B cell (primary cell): ENCODE data around the gene INSIG1. TPM values are rescaled to one million over a fixed set of nuclear protein-coding genes. Genes with fewer than 3 reads are reported as not detected.
A peak's percentile ranks its signal among the peaks of the same experiment; 100 is the strongest.

Experiments used
- ATAC-seq: fragments of 200-7000 bp; cut with Tn5 transposase; one replicate; pipeline ENCODE4 v1.10.0; 2021; ENCODE audit warnings: low read depth, mild to moderate bottlenecking, moderate number of reproducible peaks, moderate library complexity
- CTCF ChIA-PET: fragments of 350-600 bp; sonication (Branson Sonifier 250); formaldehyde crosslinking; loops from one replicate; lab custom pipeline; 2021; ENCODE audit warnings: antibody characterized with exemption, inconsistent platforms; lab: Charles Lee
- POLR2A ChIA-PET: fragments of 350-600 bp; sonication (Branson Sonifier 250); formaldehyde crosslinking; loops from one replicate; lab custom pipeline; 2021; ENCODE audit warnings: antibody characterized with exemption; lab: Charles Lee
- DNase-seq: peaks from one replicate; pipeline ENCODE4 v3.0.0; 2013
- H2AFZ ChIP-seq: 2 replicates; pipeline ENCODE4 v1.6.1; 2012; ENCODE audit warnings: mild to moderate bottlenecking, low read depth, low read length; ENCODE audit not compliant: insufficient read depth, poor library complexity, severe bottlenecking
- H3K27ac ChIP-seq, 2 donors: 1 replicate in 1 of 2; 2 replicates in 1 of 2; pipeline ENCODE4 v1.5.1; 2012 to 2013; ENCODE audit warnings: low read length in 2 of 2, mild to moderate bottlenecking in 2 of 2, moderate library complexity in 1 of 2
- H3K27me3 ChIP-seq, 4 experiments: fragments of 200-600 bp in 1 of 4; sonication (generic) in 1 of 4; replicated peaks in 1 of 4; 1 replicate in 2 of 4; 2 replicates in 2 of 4; pipeline versions ENCODE4 v1.6.1 to v1.7.0; 2013 to 2016; ENCODE audit warnings: low read length in 3 of 4, mild to moderate bottlenecking in 2 of 4, mixed read lengths in 1 of 4, moderate library complexity in 1 of 4; ENCODE audit not compliant: insufficient read depth in 4 of 4, control insufficient read depth in 3 of 4; ENCODE audit errors: control extremely low read depth in 1 of 4
- H3K36me3 ChIP-seq, 2 experiments: replicated peaks in 1 of 2; 1 replicate in 1 of 2; 2 replicates in 1 of 2; pipeline versions ENCODE4 v1.6.1 to v1.7.1; 2013; ENCODE audit warnings: low read length in 1 of 2; ENCODE audit not compliant: insufficient read depth in 2 of 2, control insufficient read depth in 1 of 2; ENCODE audit errors: control extremely low read depth in 1 of 2, extremely low read depth in 1 of 2
- H3K4me1 ChIP-seq, 2 donors: fragments of 200-600 bp in 1 of 2; sonication (generic) in 1 of 2; 1 replicate in 1 of 2; 2 replicates in 1 of 2; pipeline versions ENCODE4 v1.5.1 to v1.6.1; 2013 to 2017; ENCODE audit warnings: low read length in 2 of 2; ENCODE audit not compliant: control insufficient read depth in 2 of 2, insufficient read depth in 2 of 2
- H3K4me2 ChIP-seq: replicated peaks from 2 replicates; pipeline ENCODE3; 2012; ENCODE audit warnings: mild to moderate bottlenecking, low read depth, low read length; ENCODE audit not compliant: poor library complexity, severe bottlenecking
- H3K4me3 ChIP-seq, 5 experiments: fragments of 200-600 bp in 1 of 5; sonication (generic) in 1 of 5; 1 replicate in 3 of 5; 2 replicates in 2 of 5; pipeline versions ENCODE4 v1.5.1 to v1.7.0; 2011 to 2016; ENCODE audit warnings: low read length in 4 of 5, mild to moderate bottlenecking in 4 of 5, low read depth in 2 of 5, control low read depth in 1 of 5, moderate library complexity in 1 of 5; ENCODE audit not compliant: insufficient read depth in 1 of 5; ENCODE audit errors: control extremely low read depth in 1 of 5, extremely low read depth in 1 of 5
- H3K79me2 ChIP-seq: fragments of 200-600 bp; sonication (generic); one replicate; pipeline ENCODE4 v1.6.0; 2016; ENCODE audit warnings: low read length; ENCODE audit not compliant: control insufficient read depth, insufficient read depth
- H3K9ac ChIP-seq: fragments of 200-600 bp; sonication (generic); 2 replicates; pipeline ENCODE4 v1.6.1; 2017; ENCODE audit warnings: mild to moderate bottlenecking, low read length, moderate library complexity
- H3K9me3 ChIP-seq, 3 donors: one replicate each; pipeline versions ENCODE4 v1.6.1 to v1.7.1; 2013; ENCODE audit warnings: low read length in 2 of 3; ENCODE audit not compliant: control insufficient read depth in 2 of 3, insufficient read depth in 1 of 3; ENCODE audit errors: control extremely low read depth in 1 of 3
- H4K20me1 ChIP-seq: 2 replicates; pipeline ENCODE4 v1.6.0; 2012; ENCODE audit warnings: mild to moderate bottlenecking, low read length; ENCODE audit not compliant: insufficient read depth, control insufficient read depth, poor library complexity, severe bottlenecking
- H3K27ac Mint-ChIP-seq: one replicate; pipeline ENCODE4 v1.8.0; 2021; ENCODE audit warnings: mixed read lengths
- H3K27me3 Mint-ChIP-seq: one replicate; pipeline ENCODE4 v1.8.0; 2021; ENCODE audit warnings: mixed read lengths
- H3K4me1 Mint-ChIP-seq: one replicate; pipeline ENCODE4 v1.8.0; 2021; ENCODE audit warnings: mixed read lengths
- H3K4me3 Mint-ChIP-seq: one replicate; pipeline ENCODE4 v1.8.0; 2021; ENCODE audit warnings: mixed read lengths
- H3K9me3 Mint-ChIP-seq: one replicate; pipeline ENCODE4 v1.8.0; 2022; ENCODE audit warnings: mixed read lengths; ENCODE audit not compliant: insufficient read depth
- EZH2 ChIP-seq: IDR thresholded peaks from 2 replicates; pipeline ENCODE4 v1.6.1; 2012; ENCODE audit warnings: borderline replicate concordance, low read depth, mild to moderate bottlenecking, moderate library complexity, low read length; ENCODE audit not compliant: insufficient read depth, poor library complexity, severe bottlenecking
- WGBS: methylation state at CpG from one replicate; pipeline ENCODE4 v1.1.5; 2013; ENCODE audit warnings: missing lambda C conversion rate; ENCODE audit not compliant: insufficient coverage; 5-methylcytosine and 5-hydroxymethylcytosine counted together
- intact Hi-C: fragments of 100-400 bp; cut with micrococcal nuclease; formaldehyde crosslinking; loops from one replicate; pipeline ENCODE4 v1.10.0; 2022
- polyA plus RNA-seq: library from polyadenylated mRNA; depleted of rRNA; stranded (reverse); fragments of >200 nt; gene quantifications from 2 replicates; pipeline ENCODE4 v1.2.3, GENCODE V29; 2012
- total RNA-seq, 2 donors: library from RNA; stranded (reverse); fragments of 120-200 nt in 1 of 2; gene quantifications; 1 replicate in 1 of 2; 2 replicates in 1 of 2; pipeline versions ENCODE4 v1.2.3 to v1.2.4, GENCODE V29; 2013 to 2022
- TF ChIP-seq, protein P1 (sequence below): fragments of 200-600 bp; IDR thresholded peaks from one replicate; pipeline ENCODE4 v1.8.0; 2022; ENCODE audit warnings: antibody characterized with exemption, mild to moderate bottlenecking

INSIG1 gene
- total and polyA plus RNA-seq, 2 donors (not counting 1 experiment from before 2014, with no cell fraction given): 32.2 to 56.2 TPM

DNA sequence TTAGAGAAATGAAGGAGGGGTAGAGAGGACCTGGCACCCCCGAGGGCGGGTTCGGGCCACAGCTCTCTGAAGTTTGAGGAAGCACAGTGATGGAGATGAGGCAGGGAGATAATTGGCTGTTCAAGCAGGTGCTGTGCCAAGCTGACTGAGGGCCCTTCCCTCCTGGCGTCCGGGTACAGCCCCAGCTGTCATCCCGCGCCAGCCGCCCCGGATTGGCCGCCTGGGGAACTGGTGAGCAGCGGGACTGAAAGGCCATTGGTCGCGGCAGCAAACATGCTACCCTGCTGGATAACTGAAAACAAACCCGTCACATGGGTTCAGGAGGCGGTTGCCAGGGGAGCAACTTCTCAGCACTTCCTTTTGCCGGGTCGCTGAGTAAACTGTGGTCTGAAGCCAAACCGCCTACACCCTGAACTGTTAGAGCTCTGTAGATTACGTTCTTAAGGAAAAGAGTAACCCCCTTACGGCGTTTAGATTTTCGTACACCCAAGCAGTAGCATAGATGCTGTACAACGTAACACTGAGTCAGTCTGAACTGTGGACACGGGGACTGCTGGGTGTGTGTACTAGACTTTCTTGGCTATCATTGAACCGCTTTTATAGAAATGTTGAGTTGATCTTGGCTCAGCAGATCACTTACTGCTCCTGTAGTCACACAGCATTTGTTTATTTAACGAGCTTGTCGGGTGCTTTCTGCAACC lies 1.3 kb downstream of the INSIG1 start:
- Histone ChIP-seq H3K79me2 (peaks cover 42% of the 10 kb centered on the region), H3K4me3 (peak overlapping the region; percentile 58 to 91 (median 79))
- CTCF ChIA-PET: interaction anchor here (1.1 to 10.6 kb wide), 7 partner anchors 45 to 385 kb away, joined by 3 to 76 read pairs (median 9); partner anchors contain the start of gene PAXIP1

More for the DNA sequence above, 1.3 kb downstream of the INSIG1 start:
- DNase-seq: peak; percentile 98
- Mint-ChIP-seq H3K9me3 (no peaks in the 10 kb centered on the region), H3K4me3 (peak overlapping the region; percentile 94), H3K27ac (peak overlapping the region; percentile 97), H3K27me3 (no peaks in the 10 kb centered on the region), H3K4me1 (peaks cover 38% of the 10 kb centered on the region)
- H3K27ac ChIP-seq: peak overlapping the region; percentile 88 to 98
- H4K20me1 ChIP-seq: peaks cover 9% of the 10 kb centered on the region
- H3K4me2 ChIP-seq: peak overlapping the region; percentile 99
- POLR2A ChIA-PET: interaction anchor here (0.7 to 2.2 kb wide), 4 partner anchors 94 to 1342 kb away, joined by 3 to 11 read pairs (median 4); partner anchors contain the start of genes PAXIP1 and RNF32
- no peaks in the 10 kb centered on the region for H3K9me3 ChIP-seq
- intact Hi-C loops: loop anchor here (2.0 to 5.0 kb wide), 5 partner anchors 107 to 1838 kb away; partner anchors contain the start of genes RNF32 and UBE3C
- TF ChIP-seq, protein P1, sequence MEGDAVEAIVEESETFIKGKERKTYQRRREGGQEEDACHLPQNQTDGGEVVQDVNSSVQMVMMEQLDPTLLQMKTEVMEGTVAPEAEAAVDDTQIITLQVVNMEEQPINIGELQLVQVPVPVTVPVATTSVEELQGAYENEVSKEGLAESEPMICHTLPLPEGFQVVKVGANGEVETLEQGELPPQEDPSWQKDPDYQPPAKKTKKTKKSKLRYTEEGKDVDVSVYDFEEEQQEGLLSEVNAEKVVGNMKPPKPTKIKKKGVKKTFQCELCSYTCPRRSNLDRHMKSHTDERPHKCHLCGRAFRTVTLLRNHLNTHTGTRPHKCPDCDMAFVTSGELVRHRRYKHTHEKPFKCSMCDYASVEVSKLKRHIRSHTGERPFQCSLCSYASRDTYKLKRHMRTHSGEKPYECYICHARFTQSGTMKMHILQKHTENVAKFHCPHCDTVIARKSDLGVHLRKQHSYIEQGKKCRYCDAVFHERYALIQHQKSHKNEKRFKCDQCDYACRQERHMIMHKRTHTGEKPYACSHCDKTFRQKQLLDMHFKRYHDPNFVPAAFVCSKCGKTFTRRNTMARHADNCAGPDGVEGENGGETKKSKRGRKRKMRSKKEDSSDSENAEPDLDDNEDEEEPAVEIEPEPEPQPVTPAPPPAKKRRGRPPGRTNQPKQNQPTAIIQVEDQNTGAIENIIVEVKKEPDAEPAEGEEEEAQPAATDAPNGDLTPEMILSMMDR: no peak
- TF ChIP-seq EZH2: no peak
- H3K27me3 ChIP-seq: no peaks in the 10 kb centered on the region
- H3K9ac ChIP-seq: peak overlapping the region; percentile 90
- peak; percentile 72 for ATAC-seq
- peaks cover 26 to 34% of the 10 kb centered on the region in 2 donors for H3K4me1 ChIP-seq
- H3K36me3 ChIP-seq: peaks cover 7 to 33% of the 10 kb centered on the region in 2 experiments
- 1% methylated on average over 19 of the region's 27 CpGs for WGBS
- H2AFZ ChIP-seq: peak overlapping the region; percentile 24
